GM12878 (cell line): ENCODE results near the gene CACNA1G. TPM values are rescaled to one million over a fixed set of nuclear protein-coding genes. Genes with fewer than 3 reads are reported as not detected.

Experiments used
- ATAC-seq: fragments of 200-7000 bp; cut with Tn5 transposase; 3 replicates; pipeline ENCODE4 v1.9.1; 2020; ENCODE audit warnings: mild to moderate bottlenecking, moderate library complexity
- BruUV-seq: library from RNA; stranded (reverse); fragments of 400-500 nt; replicated peaks from 2 replicates; lab custom pipeline; 2021; lab: Mats Ljungman, UMichigan
- CTCF ChIA-PET: fragments of 300-600 bp; sonication (Branson Sonifier 250); formaldehyde crosslinking; extraction: SDS; loops from one replicate; lab custom pipeline; 2021; ENCODE audit warnings: inconsistent platforms; lab: Yijun Ruan, JAX
- POLR2A ChIA-PET: fragments of 350-600 bp; formaldehyde crosslinking; extraction: SDS; loops from one replicate; lab custom pipeline; 2021; ENCODE audit warnings: inconsistent platforms; lab: Charles Lee
- RAD21 ChIA-PET: fragments of 300-600 bp; sonication (Branson Sonifier 250); formaldehyde crosslinking; loops from one replicate; lab custom pipeline; 2023; ENCODE audit warnings: antibody characterized with exemption; ENCODE audit not compliant: unreplicated experiment; lab: Charles Lee
- SMC1A ChIA-PET: fragments of 300-600 bp; sonication (Branson Sonifier 250); formaldehyde crosslinking; loops from one replicate; lab custom pipeline; 2023; ENCODE audit not compliant: unreplicated experiment, uncharacterized antibody; lab: Charles Lee
- DNase-seq: peaks from one replicate; pipeline ENCODE4 v3.0.0-alpha.2; 2011; ENCODE audit warnings: low read depth, low spot score
- FAIRE-seq: peaks from 3 replicates; lab custom pipeline; 2011; peaks lifted over from hg19 to GRCh38; lab: Jason Lieb, UNC
- H2AFZ ChIP-seq: 2 replicates; pipeline ENCODE4 v1.6.0; 2011; ENCODE audit warnings: low read depth, low read length, control low read depth; ENCODE audit not compliant: control insufficient read depth
- H3K27ac ChIP-seq: 2 replicates; pipeline ENCODE4 v1.5.1; 2011; ENCODE audit warnings: control low read depth; ENCODE audit not compliant: control insufficient read depth, insufficient read depth
- H3K27me3 ChIP-seq, 2 experiments: replicated peaks in 1 of 2; 2 replicates each; pipeline versions ENCODE4 v1.6.0 to v1.6.1; 2011; ENCODE audit warnings: low read length in 1 of 2; ENCODE audit not compliant: control insufficient read depth in 2 of 2, insufficient read depth in 2 of 2
- H3K36me3 ChIP-seq, 2 experiments: 2 replicates each; pipeline ENCODE4 v1.5.1; 2011; ENCODE audit warnings: low read length in 1 of 2; ENCODE audit not compliant: control insufficient read depth in 2 of 2, insufficient read depth in 2 of 2
- H3K4me1 ChIP-seq: 2 replicates; pipeline ENCODE4 v1.6.1; 2011; ENCODE audit warnings: mild to moderate bottlenecking, low read length, moderate library complexity, mixed read lengths; ENCODE audit not compliant: control insufficient read depth, insufficient read depth
- H3K4me2 ChIP-seq: 2 replicates; pipeline ENCODE4 v1.6.0; 2011; ENCODE audit warnings: control low read depth; ENCODE audit not compliant: control insufficient read depth, insufficient read depth
- H3K4me3 ChIP-seq: fragments of 200-600 bp; sonication (generic); 2 replicates; pipeline ENCODE4 v1.5.1; 2016
- H3K79me2 ChIP-seq: 2 replicates; pipeline ENCODE4 v1.6.0; 2011; ENCODE audit warnings: low read length; ENCODE audit not compliant: control insufficient read depth, insufficient read depth
- H3K9ac ChIP-seq: 2 replicates; pipeline ENCODE4 v1.8.0; 2011; ENCODE audit warnings: low read length, control low read depth, mixed read lengths; ENCODE audit not compliant: control insufficient read depth, insufficient read depth
- H3K9me3 ChIP-seq: replicated peaks from 3 replicates; pipeline ENCODE4 v1.5.1; 2011; ENCODE audit warnings: mild to moderate bottlenecking, low read length; ENCODE audit not compliant: control insufficient read depth, insufficient read depth
- H4K20me1 ChIP-seq: 2 replicates; pipeline ENCODE4 v1.6.0; 2011; ENCODE audit not compliant: control insufficient read depth, insufficient read depth
- CBFB ChIP-seq: IDR thresholded peaks from 2 replicates; pipeline ENCODE4 v1.6.1; 2016; ENCODE audit warnings: antibody characterized with exemption, low read depth
- NFXL1 ChIP-seq: fragments of 450-650 bp; IDR thresholded peaks from 2 replicates; pipeline ENCODE4 v1.6.1; 2017; ENCODE audit warnings: antibody characterized with exemption, mild to moderate bottlenecking, borderline replicate concordance
- SIX5 ChIP-seq: IDR thresholded peaks from 2 replicates; pipeline ENCODE4 v1.6.1; 2011; ENCODE audit warnings: mild to moderate bottlenecking, low read depth, low read length, moderate library complexity; ENCODE audit not compliant: severe bottlenecking
- WGBS: methylation state at CpG from one replicate; pipeline ENCODE4 v1.1.6; 2016; ENCODE audit warnings: low lambda C conversion rate; ENCODE audit not compliant: insufficient replicate concordance, insufficient coverage; ENCODE audit errors: missing lambda C conversion rate; 5-methylcytosine and 5-hydroxymethylcytosine counted together
- in situ Hi-C: fragments of 300-500 bp; cut with MboI; formaldehyde crosslinking; loops from 9 replicates; pipeline ENCODE4 v1.14.3; 2018; ENCODE audit warnings: mixed read lengths
- intact Hi-C: fragments of 100-400 bp; cut with micrococcal nuclease; formaldehyde crosslinking; loops from one replicate; pipeline ENCODE4 v1.14.2; 2022; ENCODE audit not compliant: unreplicated experiment
- polyA plus RNA-seq, 11 experiments: library from polyadenylated mRNA; depleted of rRNA in 4 of 11; unstranded in 6 of 11; stranded (reverse) in 5 of 11; fragments of >200 nt; fragmentation: Nextera tagmentation in 4 of 11; fragmentation: Illumina TruSeq in 1 of 11; extraction: Ambion mirVana in 4 of 11; extraction: Trizol in 1 of 11; gene quantifications; 1 replicate in 1 of 11; 2 replicates in 10 of 11; pipeline versions ENCODE4 v1.2.1 to v1.2.3, GENCODE V29; 2011 to 2016; ENCODE audit warnings: inconsistent platforms in 2 of 11, missing spikeins in 2 of 11, low read depth in 1 of 11
- total RNA-seq, 4 experiments: library from RNA; depleted of rRNA in 3 of 4; stranded (reverse); fragments of >200 nt in 3 of 4; fragmentation: Illumina TruSeq in 1 of 4; extraction: Trizol in 1 of 4; gene quantifications; 2 replicates each; pipeline versions ENCODE4 v1.2.1 to v1.2.3, GENCODE V29; 2013 to 2021
- TF ChIP-seq, protein P1 (sequence below): IDR thresholded peaks from 2 replicates; pipeline ENCODE4 v1.6.1; 2011; ENCODE audit warnings: borderline replicate concordance, low read depth, mild to moderate bottlenecking, moderate library complexity, mixed read lengths, low read length; ENCODE audit not compliant: insufficient read depth; ENCODE audit errors: extremely low read length
- TF ChIP-seq, protein P2 (sequence below): IDR thresholded peaks from 2 replicates; pipeline ENCODE4 v1.6.1; 2012; ENCODE audit warnings: improper control_type of control experiment, low read depth, low read length; ENCODE audit not compliant: insufficient replicate concordance
- TF ChIP-seq, protein P3 (sequence below): fragments of 450-650 bp; IDR thresholded peaks from 2 replicates; pipeline ENCODE4 v1.6.1; 2016; ENCODE audit warnings: mild to moderate bottlenecking, moderate library complexity, borderline replicate concordance
- TF ChIP-seq, protein P4 (sequence below): fragments of 450-650 bp; IDR thresholded peaks from 2 replicates; pipeline ENCODE4 v1.6.1; 2016; ENCODE audit warnings: mild to moderate bottlenecking
- TF ChIP-seq, protein P5 (sequence below): IDR thresholded peaks from 2 replicates; pipeline ENCODE4 v1.6.1; 2011; ENCODE audit warnings: mild to moderate bottlenecking, low read depth, low read length, moderate library complexity; ENCODE audit not compliant: insufficient replicate concordance

Gene CACNA1G
- total and polyA plus RNA-seq, 10 of the 15 experiments (the other 5 are each of a cell fraction or from before 2014, with no cell fraction given), result 0.03 to 0.15 TPM; not detected in 8

DNA sequence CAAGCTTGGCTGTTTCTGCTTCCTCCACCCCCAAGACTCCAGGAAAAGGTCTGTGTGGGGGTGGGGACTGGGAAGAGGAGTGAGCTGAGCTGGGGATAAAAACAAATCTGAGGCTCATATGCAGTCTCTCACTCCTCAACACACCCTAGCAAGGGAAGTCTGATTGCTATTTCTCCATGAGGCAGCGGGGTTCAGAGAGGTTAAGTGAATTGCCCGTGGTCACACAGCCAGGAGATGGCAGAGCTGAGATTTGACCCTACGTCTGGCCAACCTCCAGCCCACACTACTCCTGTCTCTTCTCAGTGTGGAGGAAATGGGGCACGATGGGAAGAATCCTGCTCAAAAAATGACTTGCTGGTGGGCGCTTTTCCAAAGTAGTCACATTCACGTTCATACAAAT, 69.4 kb downstream of the CACNA1G start:
- H3K79me2 ChIP-seq, result no peaks in the 10 kb centered on the region; the same call in 1 of the 2 replicates
- no peaks in the 10 kb centered on the region for H4K20me1 ChIP-seq
- H3K4me2 ChIP-seq, result no peak overlapping the region
- RAD21 ChIA-PET, result interaction anchor here (0.5 to 3.8 kb wide), 4 partner anchors 66 to 483 kb away, joined by 3 to 34 read pairs (median 5); no protein-coding TSS in a partner anchor
- in situ Hi-C loops (loop anchor here (5.0 to 10.0 kb wide), 2 partner anchors 88 to 145 kb away; no protein-coding TSS in a partner anchor), intact Hi-C loops (loop anchor here (1.0 kb wide), 1 partner anchor 65 kb away; no protein-coding TSS in a partner anchor)
- 2% methylated on average over 6 of the region's 6 CpGs for WGBS
- no peaks in the 10 kb centered on the region for H3K9me3 ChIP-seq
- no TSS peak for BruUV-seq
- peaks cover 0 to 1% of the 10 kb centered on the region in 2 experiments; a peak in 2 of 4 replicates for H3K27me3 ChIP-seq
- SMC1A ChIA-PET, result interaction anchor here (0.6 to 6.8 kb wide), 8 partner anchors 21 to 133 kb away, joined by 3 to 90 read pairs (median 6); no protein-coding TSS in a partner anchor
- CTCF ChIA-PET, result interaction anchor here (0.7 to 17.1 kb wide), 18 partner anchors 7 to 147 kb away, joined by 3 to 211 read pairs (median 4); partner anchors contain the start of genes ABCC3 and SPATA20
- no peak overlapping the region for H3K4me3 ChIP-seq
- H3K36me3 ChIP-seq, result no peaks in the 10 kb centered on the region
- no peak overlapping the region for H3K27ac ChIP-seq
- no peak overlapping the region for H2AFZ ChIP-seq
- H3K9ac ChIP-seq, result no peak overlapping the region
- ATAC-seq, result no peak
- DNase-seq, result no peak
- POLR2A ChIA-PET, result interaction anchor here (0.6 to 1.3 kb wide), 2 partner anchors 67 to 150 kb away, joined by 4 read pairs; no protein-coding TSS in a partner anchor
- H3K4me1 ChIP-seq, result peaks cover 11% of the 10 kb centered on the region
- FAIRE-seq, result no peak
- TF ChIP-seq, protein P1, sequence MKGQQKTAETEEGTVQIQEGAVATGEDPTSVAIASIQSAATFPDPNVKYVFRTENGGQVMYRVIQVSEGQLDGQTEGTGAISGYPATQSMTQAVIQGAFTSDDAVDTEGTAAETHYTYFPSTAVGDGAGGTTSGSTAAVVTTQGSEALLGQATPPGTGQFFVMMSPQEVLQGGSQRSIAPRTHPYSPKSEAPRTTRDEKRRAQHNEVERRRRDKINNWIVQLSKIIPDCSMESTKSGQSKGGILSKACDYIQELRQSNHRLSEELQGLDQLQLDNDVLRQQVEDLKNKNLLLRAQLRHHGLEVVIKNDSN, result no peak
- TF ChIP-seq, protein P2, sequence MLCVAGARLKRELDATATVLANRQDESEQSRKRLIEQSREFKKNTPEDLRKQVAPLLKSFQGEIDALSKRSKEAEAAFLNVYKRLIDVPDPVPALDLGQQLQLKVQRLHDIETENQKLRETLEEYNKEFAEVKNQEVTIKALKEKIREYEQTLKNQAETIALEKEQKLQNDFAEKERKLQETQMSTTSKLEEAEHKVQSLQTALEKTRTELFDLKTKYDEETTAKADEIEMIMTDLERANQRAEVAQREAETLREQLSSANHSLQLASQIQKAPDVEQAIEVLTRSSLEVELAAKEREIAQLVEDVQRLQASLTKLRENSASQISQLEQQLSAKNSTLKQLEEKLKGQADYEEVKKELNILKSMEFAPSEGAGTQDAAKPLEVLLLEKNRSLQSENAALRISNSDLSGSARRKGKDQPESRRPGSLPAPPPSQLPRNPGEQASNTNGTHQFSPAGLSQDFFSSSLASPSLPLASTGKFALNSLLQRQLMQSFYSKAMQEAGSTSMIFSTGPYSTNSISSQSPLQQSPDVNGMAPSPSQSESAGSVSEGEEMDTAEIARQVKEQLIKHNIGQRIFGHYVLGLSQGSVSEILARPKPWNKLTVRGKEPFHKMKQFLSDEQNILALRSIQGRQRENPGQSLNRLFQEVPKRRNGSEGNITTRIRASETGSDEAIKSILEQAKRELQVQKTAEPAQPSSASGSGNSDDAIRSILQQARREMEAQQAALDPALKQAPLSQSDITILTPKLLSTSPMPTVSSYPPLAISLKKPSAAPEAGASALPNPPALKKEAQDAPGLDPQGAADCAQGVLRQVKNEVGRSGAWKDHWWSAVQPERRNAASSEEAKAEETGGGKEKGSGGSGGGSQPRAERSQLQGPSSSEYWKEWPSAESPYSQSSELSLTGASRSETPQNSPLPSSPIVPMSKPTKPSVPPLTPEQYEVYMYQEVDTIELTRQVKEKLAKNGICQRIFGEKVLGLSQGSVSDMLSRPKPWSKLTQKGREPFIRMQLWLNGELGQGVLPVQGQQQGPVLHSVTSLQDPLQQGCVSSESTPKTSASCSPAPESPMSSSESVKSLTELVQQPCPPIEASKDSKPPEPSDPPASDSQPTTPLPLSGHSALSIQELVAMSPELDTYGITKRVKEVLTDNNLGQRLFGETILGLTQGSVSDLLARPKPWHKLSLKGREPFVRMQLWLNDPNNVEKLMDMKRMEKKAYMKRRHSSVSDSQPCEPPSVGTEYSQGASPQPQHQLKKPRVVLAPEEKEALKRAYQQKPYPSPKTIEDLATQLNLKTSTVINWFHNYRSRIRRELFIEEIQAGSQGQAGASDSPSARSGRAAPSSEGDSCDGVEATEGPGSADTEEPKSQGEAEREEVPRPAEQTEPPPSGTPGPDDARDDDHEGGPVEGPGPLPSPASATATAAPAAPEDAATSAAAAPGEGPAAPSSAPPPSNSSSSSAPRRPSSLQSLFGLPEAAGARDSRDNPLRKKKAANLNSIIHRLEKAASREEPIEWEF, result no peak
- TF ChIP-seq SIX5 (no peak), CBFB (no peak), NFXL1 (no peak)
- TF ChIP-seq, protein P3, sequence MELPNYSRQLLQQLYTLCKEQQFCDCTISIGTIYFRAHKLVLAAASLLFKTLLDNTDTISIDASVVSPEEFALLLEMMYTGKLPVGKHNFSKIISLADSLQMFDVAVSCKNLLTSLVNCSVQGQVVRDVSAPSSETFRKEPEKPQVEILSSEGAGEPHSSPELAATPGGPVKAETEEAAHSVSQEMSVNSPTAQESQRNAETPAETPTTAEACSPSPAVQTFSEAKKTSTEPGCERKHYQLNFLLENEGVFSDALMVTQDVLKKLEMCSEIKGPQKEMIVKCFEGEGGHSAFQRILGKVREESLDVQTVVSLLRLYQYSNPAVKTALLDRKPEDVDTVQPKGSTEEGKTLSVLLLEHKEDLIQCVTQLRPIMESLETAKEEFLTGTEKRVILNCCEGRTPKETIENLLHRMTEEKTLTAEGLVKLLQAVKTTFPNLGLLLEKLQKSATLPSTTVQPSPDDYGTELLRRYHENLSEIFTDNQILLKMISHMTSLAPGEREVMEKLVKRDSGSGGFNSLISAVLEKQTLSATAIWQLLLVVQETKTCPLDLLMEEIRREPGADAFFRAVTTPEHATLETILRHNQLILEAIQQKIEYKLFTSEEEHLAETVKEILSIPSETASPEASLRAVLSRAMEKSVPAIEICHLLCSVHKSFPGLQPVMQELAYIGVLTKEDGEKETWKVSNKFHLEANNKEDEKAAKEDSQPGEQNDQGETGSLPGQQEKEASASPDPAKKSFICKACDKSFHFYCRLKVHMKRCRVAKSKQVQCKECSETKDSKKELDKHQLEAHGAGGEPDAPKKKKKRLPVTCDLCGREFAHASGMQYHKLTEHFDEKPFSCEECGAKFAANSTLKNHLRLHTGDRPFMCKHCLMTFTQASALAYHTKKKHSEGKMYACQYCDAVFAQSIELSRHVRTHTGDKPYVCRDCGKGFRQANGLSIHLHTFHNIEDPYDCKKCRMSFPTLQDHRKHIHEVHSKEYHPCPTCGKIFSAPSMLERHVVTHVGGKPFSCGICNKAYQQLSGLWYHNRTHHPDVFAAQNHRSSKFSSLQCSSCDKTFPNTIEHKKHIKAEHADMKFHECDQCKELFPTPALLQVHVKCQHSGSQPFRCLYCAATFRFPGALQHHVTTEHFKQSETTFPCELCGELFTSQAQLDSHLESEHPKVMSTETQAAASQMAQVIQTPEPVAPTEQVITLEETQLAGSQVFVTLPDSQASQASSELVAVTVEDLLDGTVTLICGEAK, result no peak
- TF ChIP-seq, protein P4, sequence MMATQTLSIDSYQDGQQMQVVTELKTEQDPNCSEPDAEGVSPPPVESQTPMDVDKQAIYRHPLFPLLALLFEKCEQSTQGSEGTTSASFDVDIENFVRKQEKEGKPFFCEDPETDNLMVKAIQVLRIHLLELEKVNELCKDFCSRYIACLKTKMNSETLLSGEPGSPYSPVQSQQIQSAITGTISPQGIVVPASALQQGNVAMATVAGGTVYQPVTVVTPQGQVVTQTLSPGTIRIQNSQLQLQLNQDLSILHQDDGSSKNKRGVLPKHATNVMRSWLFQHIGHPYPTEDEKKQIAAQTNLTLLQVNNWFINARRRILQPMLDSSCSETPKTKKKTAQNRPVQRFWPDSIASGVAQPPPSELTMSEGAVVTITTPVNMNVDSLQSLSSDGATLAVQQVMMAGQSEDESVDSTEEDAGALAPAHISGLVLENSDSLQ, result no peak
- TF ChIP-seq, protein P5, sequence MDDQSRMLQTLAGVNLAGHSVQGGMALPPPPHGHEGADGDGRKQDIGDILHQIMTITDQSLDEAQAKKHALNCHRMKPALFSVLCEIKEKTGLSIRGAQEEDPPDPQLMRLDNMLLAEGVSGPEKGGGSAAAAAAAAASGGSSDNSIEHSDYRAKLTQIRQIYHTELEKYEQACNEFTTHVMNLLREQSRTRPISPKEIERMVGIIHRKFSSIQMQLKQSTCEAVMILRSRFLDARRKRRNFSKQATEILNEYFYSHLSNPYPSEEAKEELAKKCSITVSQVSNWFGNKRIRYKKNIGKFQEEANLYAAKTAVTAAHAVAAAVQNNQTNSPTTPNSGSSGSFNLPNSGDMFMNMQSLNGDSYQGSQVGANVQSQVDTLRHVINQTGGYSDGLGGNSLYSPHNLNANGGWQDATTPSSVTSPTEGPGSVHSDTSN, result no peak
